Loucy (cell line): ENCODE measurements around the gene SPOCK3.

Experiments used
- CTCF ChIP-seq: fragments of 200-600 bp; sonication (generic); conservative IDR thresholded peaks from 2 replicates; pipeline ENCODE4 v1.5.1; 2014; ENCODE audit warnings: mild to moderate bottlenecking, antibody characterized with exemption, low read length
- EZH2phosphoT487 ChIP-seq: fragments of 200-600 bp; IDR thresholded peaks from 2 replicates; pipeline ENCODE4 v1.6.1; 2018; ENCODE audit warnings: antibody characterized with exemption, mild to moderate bottlenecking, moderate library complexity, borderline replicate concordance

- TF ChIP-seq CTCF: no peak
- TF ChIP-seq EZH2phosphoT487: no peak
Measured at GRCh38 chr4:166981847-166982246, 252.4 kb downstream of the SPOCK3 start.
